Astrocyte (in vitro differentiated cells and primary cell): ENCODE measurements around the gene EIF2B1. TPM values are rescaled to one million over a fixed set of nuclear protein-coding genes. Genes with fewer than 3 reads are reported as not detected.

ENCODE experiments used
- DNase-seq: peaks from one replicate; pipeline ENCODE4 v3.0.0-alpha.2; 2010; ENCODE audit warnings: low read depth
- FAIRE-seq: peaks from 2 replicates; lab custom pipeline; 2011; peaks lifted over from hg19 to GRCh38; lab: Jason Lieb, UNC
- H2AFZ ChIP-seq: 2 replicates; pipeline ENCODE4 v1.6.0; 2012; ENCODE audit warnings: low read depth, low read length, inconsistent platforms
- H3K27ac ChIP-seq: 2 replicates; pipeline ENCODE4 v1.5.1; 2011; ENCODE audit warnings: low read depth, low read length, inconsistent platforms
- H3K27me3 ChIP-seq: 2 replicates; pipeline ENCODE4 v1.6.0; 2011; ENCODE audit warnings: low read length, inconsistent platforms; ENCODE audit not compliant: insufficient read depth
- H3K36me3 ChIP-seq: 2 replicates; pipeline ENCODE4 v1.5.1; 2011; ENCODE audit warnings: low read length, inconsistent platforms; ENCODE audit not compliant: insufficient read depth
- H3K4me1 ChIP-seq: 2 replicates; pipeline ENCODE4 v1.5.1; 2011; ENCODE audit warnings: low read length, inconsistent platforms; ENCODE audit not compliant: insufficient read depth
- H3K4me2 ChIP-seq: 2 replicates; pipeline ENCODE4 v1.6.0; 2012; ENCODE audit warnings: low read length, inconsistent platforms
- H3K4me3 ChIP-seq: 2 replicates; pipeline ENCODE4 v1.5.1; 2011; ENCODE audit warnings: low read depth, mild to moderate bottlenecking, low read length, inconsistent platforms; ENCODE audit not compliant: insufficient read depth
- H3K79me2 ChIP-seq: 2 replicates; pipeline ENCODE4 v1.6.0; 2012; ENCODE audit warnings: mild to moderate bottlenecking, low read length, inconsistent platforms; ENCODE audit not compliant: insufficient read depth
- H3K9ac ChIP-seq: 2 replicates; pipeline ENCODE4 v1.6.0; 2012; ENCODE audit warnings: mild to moderate bottlenecking, low read length, inconsistent platforms
- H3K9me3 ChIP-seq: 2 replicates; pipeline ENCODE4 v1.5.1; 2012; ENCODE audit warnings: low read depth, mild to moderate bottlenecking, low read length, inconsistent platforms; ENCODE audit not compliant: insufficient read depth
- H4K20me1 ChIP-seq: 2 replicates; pipeline ENCODE4 v1.6.0; 2012; ENCODE audit warnings: low read length, inconsistent platforms; ENCODE audit not compliant: insufficient read depth
- H3K27ac Mint-ChIP-seq: one replicate; pipeline ENCODE4 v1.8.0; 2021; ENCODE audit warnings: mild to moderate bottlenecking, mixed read lengths; ENCODE audit not compliant: unreplicated experiment
- H3K27me3 Mint-ChIP-seq: one replicate; pipeline ENCODE4 v1.8.0; 2021; ENCODE audit warnings: low read depth, mixed read lengths; ENCODE audit not compliant: unreplicated experiment
- H3K36me3 Mint-ChIP-seq: one replicate; pipeline ENCODE4 v1.8.0; 2021; ENCODE audit warnings: low read depth, mixed read lengths; ENCODE audit not compliant: unreplicated experiment
- H3K4me1 Mint-ChIP-seq: one replicate; pipeline ENCODE4 v1.8.0; 2021; ENCODE audit warnings: low read depth, mixed read lengths; ENCODE audit not compliant: unreplicated experiment
- H3K4me3 Mint-ChIP-seq: one replicate; pipeline ENCODE4 v1.8.0; 2021; ENCODE audit warnings: mild to moderate bottlenecking, moderate library complexity, mixed read lengths; ENCODE audit not compliant: unreplicated experiment
- H3K9me3 Mint-ChIP-seq: one replicate; pipeline ENCODE4 v1.8.0; 2021; ENCODE audit warnings: mild to moderate bottlenecking, mixed read lengths; ENCODE audit not compliant: unreplicated experiment
- CTCF ChIP-seq: IDR thresholded peaks from 2 replicates; pipeline ENCODE4 v1.5.1; 2011; ENCODE audit warnings: low read depth, mild to moderate bottlenecking, inconsistent platforms, low read length, moderate library complexity; ENCODE audit not compliant: insufficient read depth
- EZH2 ChIP-seq: IDR thresholded peaks from 2 replicates; pipeline ENCODE4 v1.6.1; 2012; ENCODE audit warnings: mild to moderate bottlenecking, low read length, inconsistent platforms; ENCODE audit not compliant: insufficient read depth
- total RNA-seq: library from RNA; stranded (reverse); gene quantifications from 2 replicates; pipeline ENCODE4 v1.2.1, GENCODE V29; 2021

Gene EIF2B1
- total RNA-seq, 1 donor from 2014 or later, result 49.3 TPM

GRCh38 chr12:123659996-123660727, 26.7 kb upstream of the EIF2B1 start:
- H3K27ac Mint-ChIP-seq, result peak overlapping the region; percentile 79
- peak overlapping the region; percentile 72 for H3K4me2 ChIP-seq

GRCh38 chr12:123657211-123657610, 23.7 kb upstream of the EIF2B1 start:
- Histone ChIP-seq H3K27ac (no peak overlapping the region), H3K79me2 (no peaks in the 10 kb centered on the region), H3K9ac (no peak overlapping the region), H3K4me3 (no peak overlapping the region), H3K36me3 (peaks cover 19% of the 10 kb centered on the region), H2AFZ (no peak overlapping the region), H3K9me3 (no peaks in the 10 kb centered on the region), H4K20me1 (peaks cover 5% of the 10 kb centered on the region), H3K4me2 (no peak overlapping the region), H3K4me1 (peaks cover 16% of the 10 kb centered on the region), H3K27me3 (no peaks in the 10 kb centered on the region)
- H3K36me3 Mint-ChIP-seq, result peaks cover 11% of the 10 kb centered on the region
- no peaks in the 10 kb centered on the region for H3K27me3 Mint-ChIP-seq
- TF ChIP-seq CTCF, result no peak
- no peak for TF ChIP-seq EZH2
- H3K27ac Mint-ChIP-seq, result no peak overlapping the region
- no peaks in the 10 kb centered on the region for H3K9me3 Mint-ChIP-seq
- DNase-seq (no peak), FAIRE-seq (no peak)
- no peak overlapping the region for H3K4me3 Mint-ChIP-seq
- H3K4me1 Mint-ChIP-seq, result peaks cover 16% of the 10 kb centered on the region

More at GRCh38 chr12:123659996-123660727, 26.7 kb upstream of the EIF2B1 start:
- no peaks in the 10 kb centered on the region for H3K9me3 ChIP-seq
- peaks cover 16% of the 10 kb centered on the region for H3K4me1 ChIP-seq
- peak overlapping the region; percentile 43 for H3K4me3 Mint-ChIP-seq
- H3K79me2 ChIP-seq, result no peaks in the 10 kb centered on the region
- no peak for TF ChIP-seq CTCF
- TF ChIP-seq EZH2, result no peak
- H3K36me3 Mint-ChIP-seq, result peaks cover 15% of the 10 kb centered on the region
- H4K20me1 ChIP-seq, result no peaks in the 10 kb centered on the region
- H3K27ac ChIP-seq, result peak overlapping the region; percentile 77
- FAIRE-seq (peak; percentile 92), DNase-seq (peak; percentile 79)
- H3K9me3 Mint-ChIP-seq, result no peaks in the 10 kb centered on the region
- peak overlapping the region; percentile 58 for H3K9ac ChIP-seq
- H2AFZ ChIP-seq, result peak overlapping the region; percentile 46
- no peak overlapping the region for H3K4me3 ChIP-seq
- H3K27me3 Mint-ChIP-seq, result no peaks in the 10 kb centered on the region
- peaks cover 21% of the 10 kb centered on the region for H3K36me3 ChIP-seq
- H3K4me1 Mint-ChIP-seq, result peaks cover 16% of the 10 kb centered on the region
- no peaks in the 10 kb centered on the region for H3K27me3 ChIP-seq

- H4K20me1 ChIP-seq, result peaks cover 5% of the 10 kb centered on the region
- no peak overlapping the region for H3K4me3 ChIP-seq
- no peaks in the 10 kb centered on the region for H3K9me3 ChIP-seq
- H3K4me1 ChIP-seq, result peaks cover 16% of the 10 kb centered on the region
- FAIRE-seq (no peak), DNase-seq (no peak)
- no peak overlapping the region for H3K9ac ChIP-seq
- H3K27ac Mint-ChIP-seq, result no peak overlapping the region
- H3K36me3 Mint-ChIP-seq, result peaks cover 15% of the 10 kb centered on the region
- H3K36me3 ChIP-seq, result peaks cover 21% of the 10 kb centered on the region
- H2AFZ ChIP-seq, result no peak overlapping the region
- no peaks in the 10 kb centered on the region for H3K27me3 ChIP-seq
- no peaks in the 10 kb centered on the region for H3K9me3 Mint-ChIP-seq
- no peak overlapping the region for H3K4me2 ChIP-seq
- no peaks in the 10 kb centered on the region for H3K79me2 ChIP-seq
- no peak overlapping the region for H3K27ac ChIP-seq
- no peak overlapping the region for H3K4me3 Mint-ChIP-seq
- no peak for TF ChIP-seq EZH2
- no peak for TF ChIP-seq CTCF
- no peaks in the 10 kb centered on the region for H3K27me3 Mint-ChIP-seq
- H3K4me1 Mint-ChIP-seq, result peaks cover 16% of the 10 kb centered on the region
Measured at GRCh38 chr12:123656392-123656791, 22.9 kb upstream of the EIF2B1 start.
